Endothelial cell of umbilical vein (primary cell): ENCODE results near the gene SMAD1.

ENCODE experiments used
- CTCF ChIP-seq, 2 donors: IDR thresholded peaks; 1 replicate in 1 of 2; 2 replicates in 1 of 2; pipeline ENCODE4 v1.5.1; 2011; ENCODE audit warnings: low read length in 2 of 2, mild to moderate bottlenecking in 2 of 2, moderate library complexity in 2 of 2, control low read depth in 1 of 2, inconsistent platforms in 1 of 2, low read depth in 1 of 2; ENCODE audit not compliant: insufficient read depth in 1 of 2; ENCODE audit errors: extremely low read depth in 1 of 2
- EZH2 ChIP-seq: IDR thresholded peaks from 2 replicates; pipeline ENCODE4 v1.6.1; 2012; ENCODE audit warnings: borderline replicate concordance, low read depth, mild to moderate bottlenecking, moderate library complexity, low read length, inconsistent platforms; ENCODE audit not compliant: severe bottlenecking
- FOS ChIP-seq: IDR thresholded peaks from 2 replicates; pipeline ENCODE4 v1.6.1; 2011; ENCODE audit warnings: mild to moderate bottlenecking, low read length, moderate library complexity, borderline replicate concordance; ENCODE audit not compliant: insufficient read depth
- JUN ChIP-seq: IDR thresholded peaks from 2 replicates; pipeline ENCODE4 v1.6.1; 2011; ENCODE audit warnings: borderline replicate concordance, low read depth; ENCODE audit not compliant: insufficient read length, insufficient read depth
- POLR2A ChIP-seq: IDR thresholded peaks from 2 replicates; pipeline ENCODE4 v1.6.1; 2012; ENCODE audit warnings: low read depth, mild to moderate bottlenecking, control low read depth, low read length
- POLR2AphosphoS5 ChIP-seq: IDR thresholded peaks from 2 replicates; pipeline ENCODE4 v1.6.1; 2012; ENCODE audit warnings: low read depth, mild to moderate bottlenecking, control low read depth, low read length, moderate library complexity; ENCODE audit not compliant: insufficient read depth
- TF ChIP-seq, protein P1 (sequence below): IDR thresholded peaks from 2 replicates; pipeline ENCODE4 v1.6.1; 2011; ENCODE audit not compliant: insufficient read depth, insufficient read length

DNA sequence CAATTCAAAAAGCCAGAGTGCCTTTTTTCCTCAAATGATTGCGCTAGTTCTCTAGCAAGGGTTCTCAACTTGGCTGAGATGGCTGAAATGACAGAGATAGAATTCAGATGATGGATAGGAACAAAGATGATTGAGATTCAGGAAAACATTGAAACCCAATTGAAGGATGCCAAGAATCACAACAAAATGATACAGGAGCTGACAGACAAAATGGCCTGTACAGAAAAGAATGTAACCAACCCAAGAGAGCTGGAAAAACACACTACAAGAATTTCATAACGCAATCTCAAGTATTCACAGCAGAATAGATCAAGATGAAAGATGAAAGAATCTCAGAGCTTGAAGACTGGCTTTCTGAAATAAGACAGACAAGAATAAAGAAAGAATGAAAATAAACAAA lies 85.9 kb downstream of the SMAD1 start:
- TF ChIP-seq CTCF (IDR thresholded peaks at IDR 0.05; ENCODE audit: extremely low read depth in 1 of 2, insufficient read depth in 1 of 2, low read depth in 1 of 2, low read length in 2 of 2), result no peak
- TF ChIP-seq POLR2A, result no peak
- no peak for TF ChIP-seq JUN
- TF ChIP-seq FOS, result no peak
- TF ChIP-seq EZH2, result no peak
- no peak for TF ChIP-seq POLR2AphosphoS5
- TF ChIP-seq, protein P1, sequence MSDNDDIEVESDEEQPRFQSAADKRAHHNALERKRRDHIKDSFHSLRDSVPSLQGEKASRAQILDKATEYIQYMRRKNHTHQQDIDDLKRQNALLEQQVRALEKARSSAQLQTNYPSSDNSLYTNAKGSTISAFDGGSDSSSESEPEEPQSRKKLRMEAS, result no peak
